ENCODE results near the gene PTPN11.
"Not testable (repeated sequence)": the region's sequence is repeated elsewhere in the genome, so short reads cannot be mapped to it uniquely, and the experiment has no call there.

Gene PTPN11

GRCh38 chr12:112496496-112496895, 77.7 kb downstream of the PTPN11 start:
- Mint-ChIP-seq H3K36me3 (peaks cover 23% of the 10 kb centered on the region), H3K4me3 (no peak overlapping the region), H3K27me3 (no peaks in the 10 kb centered on the region), H3K4me1 (ENCODE audit: low read depth) (peaks cover 3% of the 10 kb centered on the region), H3K27ac (no peak overlapping the region), H3K9me3 (ENCODE audit: low read depth) (no peaks in the 10 kb centered on the region)

DNA sequence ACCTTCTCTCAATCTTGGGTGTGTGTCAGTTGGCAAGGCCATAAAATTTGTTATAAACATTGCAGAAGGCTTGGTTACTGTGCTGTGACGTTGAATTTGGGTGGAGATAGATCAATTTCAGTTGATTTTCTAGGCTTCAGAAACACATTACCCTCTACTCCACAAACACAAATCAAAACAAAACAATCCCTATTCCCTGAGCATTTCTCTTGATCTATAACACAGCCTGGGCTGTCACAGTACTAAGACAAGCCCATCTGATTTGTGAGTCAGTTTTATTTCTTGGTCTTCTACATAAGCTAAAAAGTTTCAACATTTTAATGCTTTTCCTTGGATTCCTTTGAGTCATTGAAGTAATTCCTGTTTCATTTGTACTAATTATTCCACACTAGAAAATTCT, 79.8 kb downstream of the PTPN11 start:
- H3K27ac Mint-ChIP-seq, result no peak overlapping the region

DNA sequence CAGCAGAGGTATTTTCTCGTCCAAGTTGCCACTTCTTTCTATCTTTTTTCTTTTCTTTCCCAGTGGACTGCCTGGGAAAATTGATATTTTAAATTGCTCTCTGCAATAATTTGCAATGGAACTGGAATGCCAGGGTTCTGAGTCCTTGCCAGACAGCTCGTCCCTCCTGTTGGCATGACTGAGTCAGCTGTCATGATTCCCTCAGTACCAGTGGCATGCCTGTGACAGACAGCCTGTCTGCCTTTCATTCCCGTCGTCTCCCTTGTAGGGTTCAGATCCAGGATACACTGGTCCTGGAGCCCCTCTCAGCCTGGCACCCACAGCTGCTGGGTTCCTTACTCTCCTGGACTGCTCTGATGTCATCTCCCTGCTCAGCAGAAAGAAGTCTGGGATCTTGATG, 84.8 kb downstream of the PTPN11 start:
- Mint-ChIP-seq H3K27me3 (no peaks in the 10 kb centered on the region), H3K36me3 (peaks cover 15% of the 10 kb centered on the region), H3K4me1 (ENCODE audit: low read depth) (no peaks in the 10 kb centered on the region), H3K4me3 (no peak overlapping the region), H3K9me3 (ENCODE audit: low read depth) (no peaks in the 10 kb centered on the region), H3K27ac (no peak overlapping the region)

More for the DNA sequence above, 79.8 kb downstream of the PTPN11 start:
- peaks cover 21% of the 10 kb centered on the region for H3K36me3 Mint-ChIP-seq
- no peak overlapping the region for H3K4me3 Mint-ChIP-seq
- H3K4me1 Mint-ChIP-seq (ENCODE audit: low read depth), result peaks cover 3% of the 10 kb centered on the region
- H3K9me3 Mint-ChIP-seq (ENCODE audit: low read depth), result no peaks in the 10 kb centered on the region
- no peaks in the 10 kb centered on the region for H3K27me3 Mint-ChIP-seq

DNA sequence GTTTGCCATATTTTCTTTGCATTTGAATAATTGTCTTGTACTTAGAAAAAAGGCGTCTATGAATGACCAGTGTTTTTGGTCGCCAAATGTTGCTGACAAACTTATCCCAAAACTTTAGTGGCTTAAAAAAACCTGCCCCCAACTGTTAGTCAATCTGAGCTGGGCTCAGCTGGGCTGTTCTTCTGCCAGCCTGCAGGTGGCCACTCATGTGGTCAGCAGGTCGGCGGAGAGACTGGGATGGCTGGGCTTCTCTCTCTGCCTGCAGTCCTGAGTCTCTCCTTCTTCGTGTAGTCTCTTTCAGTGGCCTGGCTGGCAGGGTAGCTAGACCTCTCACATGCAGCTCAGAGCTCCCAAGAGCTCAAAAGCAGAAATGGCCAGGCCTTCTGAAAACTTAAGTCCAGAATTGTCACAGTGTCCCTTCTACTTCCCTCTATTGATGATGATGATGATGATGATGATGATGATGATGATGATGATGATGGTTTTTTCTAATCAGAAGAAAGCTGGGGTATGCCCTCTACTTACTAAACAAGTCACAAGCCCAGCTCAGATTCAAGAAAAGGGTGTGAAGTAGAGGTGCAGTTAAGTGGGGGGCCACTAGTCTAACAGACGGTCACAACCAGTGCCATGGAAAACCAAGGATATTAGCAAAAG, 87.9 kb downstream of the PTPN11 start:
- H3K9me3 Mint-ChIP-seq (ENCODE audit: low read depth), result no peaks in the 10 kb centered on the region
- peaks cover 15% of the 10 kb centered on the region for H3K36me3 Mint-ChIP-seq
- H3K4me1 Mint-ChIP-seq (ENCODE audit: low read depth), result no peaks in the 10 kb centered on the region
- no peak overlapping the region for H3K27ac Mint-ChIP-seq
- H3K4me3 Mint-ChIP-seq, result no peak overlapping the region
- no peaks in the 10 kb centered on the region for H3K27me3 Mint-ChIP-seq

DNA sequence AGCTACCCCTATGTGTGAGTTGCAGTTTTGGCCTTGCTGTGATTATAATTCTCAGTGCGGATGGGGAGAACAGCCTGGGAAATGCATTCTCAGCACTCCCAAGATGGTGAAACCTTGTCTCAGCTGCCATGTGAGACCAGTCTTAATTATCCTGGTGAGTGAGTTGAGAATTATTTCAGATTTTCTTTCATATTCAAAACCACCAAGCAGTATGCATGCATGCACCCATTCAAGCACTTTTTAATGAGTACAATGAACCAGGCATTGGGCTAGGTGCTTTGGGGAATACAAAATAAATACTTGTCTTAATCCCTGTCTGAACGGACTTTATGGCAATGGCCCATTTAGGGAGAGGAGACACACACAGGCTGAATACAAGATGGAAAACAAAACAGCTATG, 94.7 kb downstream of the PTPN11 start:
- Mint-ChIP-seq H3K9me3 (ENCODE audit: low read depth) (no peaks in the 10 kb centered on the region), H3K4me1 (ENCODE audit: low read depth) (no peaks in the 10 kb centered on the region), H3K27ac (no peak overlapping the region), H3K4me3 (no peak overlapping the region), H3K27me3 (no peaks in the 10 kb centered on the region), H3K36me3 (peaks cover 2% of the 10 kb centered on the region)

GRCh38 chr12:112514456-112514855, 95.7 kb downstream of the PTPN11 start:
- Mint-ChIP-seq H3K27ac (no peak overlapping the region), H3K27me3 (no peaks in the 10 kb centered on the region), H3K9me3 (ENCODE audit: low read depth) (no peaks in the 10 kb centered on the region), H3K4me1 (ENCODE audit: low read depth) (no peaks in the 10 kb centered on the region), H3K36me3 (peaks cover 2% of the 10 kb centered on the region), H3K4me3 (no peak overlapping the region)

GRCh38 chr12:112514926-112515642, 96.3 kb downstream of the PTPN11 start:
- H3K27me3 Mint-ChIP-seq, result no peaks in the 10 kb centered on the region
- H3K4me1 Mint-ChIP-seq (ENCODE audit: low read depth), result no peaks in the 10 kb centered on the region
- H3K9me3 Mint-ChIP-seq (ENCODE audit: low read depth), result no peaks in the 10 kb centered on the region
- no peak overlapping the region for H3K27ac Mint-ChIP-seq
- peaks cover 2% of the 10 kb centered on the region for H3K36me3 Mint-ChIP-seq
- no peak overlapping the region for H3K4me3 Mint-ChIP-seq

GRCh38 chr12:112515868-112516267, 97.1 kb downstream of the PTPN11 start:
- Mint-ChIP-seq H3K4me3 (no peak overlapping the region), H3K27ac (no peak overlapping the region), H3K9me3 (ENCODE audit: low read depth) (no peaks in the 10 kb centered on the region), H3K36me3 (peaks cover 2% of the 10 kb centered on the region), H3K27me3 (no peaks in the 10 kb centered on the region), H3K4me1 (ENCODE audit: low read depth) (no peaks in the 10 kb centered on the region)

GRCh38 chr12:112517730-112518364, 99.1 kb downstream of the PTPN11 start:
- H3K9me3 Mint-ChIP-seq (ENCODE audit: low read depth), result no peaks in the 10 kb centered on the region
- H3K36me3 Mint-ChIP-seq, result no peaks in the 10 kb centered on the region
- H3K4me3 Mint-ChIP-seq, result no peak overlapping the region
- H3K27me3 Mint-ChIP-seq, result no peaks in the 10 kb centered on the region
- H3K27ac Mint-ChIP-seq, result no peak overlapping the region
- H3K4me1 Mint-ChIP-seq (ENCODE audit: low read depth), result no peaks in the 10 kb centered on the region

DNA sequence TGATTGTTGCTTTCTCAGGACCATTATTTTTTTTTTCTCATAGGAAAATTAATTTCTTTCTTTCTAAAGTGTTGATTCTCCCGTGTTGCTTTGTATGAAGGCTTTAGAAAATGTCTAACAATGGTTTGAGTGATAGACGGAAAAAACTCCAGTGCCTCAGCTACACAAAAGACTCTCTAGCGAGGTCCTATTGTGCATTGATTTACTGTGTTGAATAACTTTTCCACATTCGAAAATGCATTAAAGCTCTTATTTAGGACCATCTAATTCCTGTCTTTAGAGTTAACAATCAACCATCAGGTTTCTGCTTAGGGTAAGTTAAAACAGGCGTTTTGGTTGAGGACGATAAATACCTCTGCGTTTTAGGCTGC, 99.6 kb downstream of the PTPN11 start:
- Mint-ChIP-seq H3K27ac (no peak overlapping the region), H3K4me3 (no peak overlapping the region), H3K27me3 (no peaks in the 10 kb centered on the region), H3K9me3 (ENCODE audit: low read depth) (no peaks in the 10 kb centered on the region), H3K36me3 (no peaks in the 10 kb centered on the region), H3K4me1 (ENCODE audit: low read depth) (no peaks in the 10 kb centered on the region)

DNA sequence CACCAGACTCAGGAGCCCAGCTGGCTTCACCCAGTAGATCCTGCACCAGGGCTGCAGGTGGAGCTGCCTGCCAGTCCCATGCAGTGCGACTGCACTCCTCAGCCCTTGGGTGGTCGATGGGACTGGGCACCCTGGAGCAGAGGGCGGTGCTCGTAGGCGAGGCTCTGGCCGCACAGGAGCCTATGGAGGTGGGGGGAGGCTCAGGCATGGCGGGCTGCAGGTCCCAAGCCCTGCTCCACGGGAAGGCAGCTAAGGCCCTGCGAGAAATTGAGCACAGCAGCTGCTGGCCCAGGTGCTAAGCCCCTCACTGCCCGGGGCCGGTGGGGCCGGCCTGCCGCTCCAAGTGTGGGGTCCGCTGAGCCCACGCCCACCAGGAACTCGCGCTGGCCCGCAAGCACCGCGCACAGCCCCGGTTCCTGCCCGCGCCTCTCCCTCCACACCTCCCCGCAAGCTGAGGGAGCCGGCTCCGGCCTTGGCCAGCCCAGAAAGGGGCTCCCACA, 101.1 kb downstream of the PTPN11 start:
- not testable (repeated sequence) for H3K4me1 Mint-ChIP-seq (ENCODE audit: low read depth); H3K27me3 Mint-ChIP-seq; H3K4me3 Mint-ChIP-seq; H3K36me3 Mint-ChIP-seq; H3K27ac Mint-ChIP-seq; H3K9me3 Mint-ChIP-seq (ENCODE audit: low read depth)

- Mint-ChIP-seq H3K4me1 (ENCODE audit: low read depth) (no peaks in the 10 kb centered on the region), H3K27ac (no peak overlapping the region)
These were observed 105.1 kb downstream of the PTPN11 start for GRCh38 chr12:112523856-112524255.

GRCh38 chr12:112524269-112524668, 105.5 kb downstream of the PTPN11 start:
- H3K27ac Mint-ChIP-seq, result no peak overlapping the region
- no peaks in the 10 kb centered on the region for H3K4me1 Mint-ChIP-seq (ENCODE audit: low read depth)
- no peaks in the 10 kb centered on the region for H3K36me3 Mint-ChIP-seq
- H3K9me3 Mint-ChIP-seq (ENCODE audit: low read depth), result no peaks in the 10 kb centered on the region
- H3K27me3 Mint-ChIP-seq, result no peaks in the 10 kb centered on the region
- H3K4me3 Mint-ChIP-seq, result no peak overlapping the region

More at GRCh38 chr12:112523856-112524255, 105.1 kb downstream of the PTPN11 start:
- Mint-ChIP-seq H3K4me3 (no peak overlapping the region), H3K36me3 (no peaks in the 10 kb centered on the region), H3K9me3 (ENCODE audit: low read depth) (no peaks in the 10 kb centered on the region), H3K27me3 (no peaks in the 10 kb centered on the region)

GRCh38 chr12:112524676-112525425, 106.1 kb downstream of the PTPN11 start:
- no peaks in the 10 kb centered on the region for H3K4me1 Mint-ChIP-seq (ENCODE audit: low read depth)
- no peak overlapping the region for H3K4me3 Mint-ChIP-seq
- H3K27ac Mint-ChIP-seq, result no peak overlapping the region
- no peaks in the 10 kb centered on the region for H3K27me3 Mint-ChIP-seq
- no peaks in the 10 kb centered on the region for H3K36me3 Mint-ChIP-seq
- no peaks in the 10 kb centered on the region for H3K9me3 Mint-ChIP-seq (ENCODE audit: low read depth)

GRCh38 chr12:112525426-112525809, 106.7 kb downstream of the PTPN11 start:
- H3K27ac Mint-ChIP-seq, result no peak overlapping the region
- H3K36me3 Mint-ChIP-seq, result no peaks in the 10 kb centered on the region
- no peaks in the 10 kb centered on the region for H3K4me1 Mint-ChIP-seq (ENCODE audit: low read depth)
- no peak overlapping the region for H3K4me3 Mint-ChIP-seq
- H3K27me3 Mint-ChIP-seq, result no peaks in the 10 kb centered on the region
- no peaks in the 10 kb centered on the region for H3K9me3 Mint-ChIP-seq (ENCODE audit: low read depth)
